ENCODE measurements around the gene NF1.
"Not testable (repeated sequence)": the region's sequence is repeated elsewhere in the genome, so short reads cannot be mapped to it uniquely, and the experiment has no call there.

NF1 gene, protein sequence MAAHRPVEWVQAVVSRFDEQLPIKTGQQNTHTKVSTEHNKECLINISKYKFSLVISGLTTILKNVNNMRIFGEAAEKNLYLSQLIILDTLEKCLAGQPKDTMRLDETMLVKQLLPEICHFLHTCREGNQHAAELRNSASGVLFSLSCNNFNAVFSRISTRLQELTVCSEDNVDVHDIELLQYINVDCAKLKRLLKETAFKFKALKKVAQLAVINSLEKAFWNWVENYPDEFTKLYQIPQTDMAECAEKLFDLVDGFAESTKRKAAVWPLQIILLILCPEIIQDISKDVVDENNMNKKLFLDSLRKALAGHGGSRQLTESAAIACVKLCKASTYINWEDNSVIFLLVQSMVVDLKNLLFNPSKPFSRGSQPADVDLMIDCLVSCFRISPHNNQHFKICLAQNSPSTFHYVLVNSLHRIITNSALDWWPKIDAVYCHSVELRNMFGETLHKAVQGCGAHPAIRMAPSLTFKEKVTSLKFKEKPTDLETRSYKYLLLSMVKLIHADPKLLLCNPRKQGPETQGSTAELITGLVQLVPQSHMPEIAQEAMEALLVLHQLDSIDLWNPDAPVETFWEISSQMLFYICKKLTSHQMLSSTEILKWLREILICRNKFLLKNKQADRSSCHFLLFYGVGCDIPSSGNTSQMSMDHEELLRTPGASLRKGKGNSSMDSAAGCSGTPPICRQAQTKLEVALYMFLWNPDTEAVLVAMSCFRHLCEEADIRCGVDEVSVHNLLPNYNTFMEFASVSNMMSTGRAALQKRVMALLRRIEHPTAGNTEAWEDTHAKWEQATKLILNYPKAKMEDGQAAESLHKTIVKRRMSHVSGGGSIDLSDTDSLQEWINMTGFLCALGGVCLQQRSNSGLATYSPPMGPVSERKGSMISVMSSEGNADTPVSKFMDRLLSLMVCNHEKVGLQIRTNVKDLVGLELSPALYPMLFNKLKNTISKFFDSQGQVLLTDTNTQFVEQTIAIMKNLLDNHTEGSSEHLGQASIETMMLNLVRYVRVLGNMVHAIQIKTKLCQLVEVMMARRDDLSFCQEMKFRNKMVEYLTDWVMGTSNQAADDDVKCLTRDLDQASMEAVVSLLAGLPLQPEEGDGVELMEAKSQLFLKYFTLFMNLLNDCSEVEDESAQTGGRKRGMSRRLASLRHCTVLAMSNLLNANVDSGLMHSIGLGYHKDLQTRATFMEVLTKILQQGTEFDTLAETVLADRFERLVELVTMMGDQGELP (N-terminal part only)

DNA sequence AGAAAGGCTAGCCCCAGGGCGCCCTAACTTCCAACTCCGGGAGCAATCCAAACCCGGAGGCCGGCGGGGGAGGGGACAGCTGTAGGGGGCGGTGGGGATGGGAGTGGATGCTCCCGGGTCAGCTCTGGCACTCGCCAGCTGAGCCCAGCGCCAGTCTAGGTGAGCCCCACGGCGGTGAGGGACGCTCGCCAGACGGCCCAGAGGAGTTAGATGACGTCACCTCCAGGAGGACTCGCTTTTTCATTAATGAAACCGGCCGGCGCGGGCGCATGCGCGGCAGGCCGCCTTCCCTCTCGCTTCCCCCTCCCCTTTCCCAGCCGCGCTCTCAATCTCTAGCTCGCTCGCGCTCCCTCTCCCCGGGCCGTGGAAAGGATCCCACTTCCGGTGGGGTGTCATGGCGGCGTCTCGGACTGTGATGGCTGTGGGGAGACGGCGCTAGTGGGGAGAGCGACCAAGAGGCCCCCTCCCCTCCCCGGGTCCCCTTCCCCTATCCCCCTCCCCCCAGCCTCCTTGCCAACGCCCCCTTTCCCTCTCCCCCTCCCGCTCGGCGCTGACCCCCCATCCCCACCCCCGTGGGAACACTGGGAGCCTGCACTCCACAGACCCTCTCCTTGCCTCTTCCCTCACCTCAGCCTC lies at the start of gene NF1:
TSS of gene NF1 (plus strand) at position 378 of the 636 bp plus-strand sequence. CDS start 333 bp downstream, outside the sequence.
- peak; percentile 98 for DNase-seq (ENCODE audit: low read depth, low spot score)

DNA sequence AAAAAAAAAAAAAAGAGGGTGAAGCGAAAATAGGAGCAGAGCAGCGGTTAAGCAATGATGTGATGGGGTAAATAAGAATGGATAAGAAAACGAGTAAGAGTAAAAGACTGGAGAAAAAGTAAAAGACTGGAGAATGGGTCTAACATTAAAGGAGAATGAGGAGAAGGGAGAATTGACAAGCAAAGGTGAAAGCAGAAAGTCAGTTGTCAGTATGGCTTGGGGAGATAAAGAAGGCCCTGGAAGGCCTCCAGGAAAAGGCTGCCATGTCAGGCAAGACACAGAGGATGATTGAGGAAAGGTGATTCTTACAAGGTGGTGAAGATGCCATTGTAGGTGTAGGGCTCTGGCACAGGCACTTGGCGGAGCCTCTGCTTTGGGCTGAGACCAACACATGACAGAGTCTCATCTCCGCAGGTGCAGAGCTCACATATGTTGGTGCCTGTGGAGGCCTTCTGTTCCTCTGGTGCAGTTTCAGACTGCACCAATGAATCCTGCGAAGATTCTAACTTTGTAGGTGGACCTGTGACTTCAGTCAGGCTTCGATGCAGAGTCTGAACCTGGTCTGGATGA lies 47.8 kb upstream of the NF1 start:
- DNase-seq (ENCODE audit: low read depth, low spot score): not testable (repeated sequence)

DNA sequence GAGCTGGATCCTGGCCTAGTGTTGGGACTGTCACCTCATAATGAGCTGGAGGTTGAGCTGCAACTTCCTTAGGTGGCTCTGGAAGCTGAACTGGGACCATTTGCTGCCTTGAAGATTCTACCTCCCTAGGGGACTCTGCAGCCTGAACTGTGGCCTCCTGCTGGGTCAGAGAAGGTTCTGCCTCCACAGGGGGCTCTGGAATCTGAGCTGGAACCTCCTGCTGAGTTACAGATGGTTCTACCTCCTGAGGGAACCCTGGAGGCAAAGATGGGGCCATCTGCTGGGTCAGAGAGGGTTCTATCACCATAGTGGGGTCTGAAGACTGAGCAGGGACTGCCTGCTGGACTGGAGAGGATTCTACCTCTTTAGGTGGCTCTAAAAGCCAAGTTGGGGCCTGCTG lies 46.6 kb upstream of the NF1 start:
- DNase-seq (ENCODE audit: low read depth, low spot score): no peak

GRCh38 chr17:31048780-31049179 lies 46.0 kb upstream of the NF1 start:
- no peak for DNase-seq (ENCODE audit: low read depth, low spot score)

GRCh38 chr17:31050948-31051347 lies 43.8 kb upstream of the NF1 start:
- no peak for DNase-seq (ENCODE audit: low read depth, low spot score)

DNA sequence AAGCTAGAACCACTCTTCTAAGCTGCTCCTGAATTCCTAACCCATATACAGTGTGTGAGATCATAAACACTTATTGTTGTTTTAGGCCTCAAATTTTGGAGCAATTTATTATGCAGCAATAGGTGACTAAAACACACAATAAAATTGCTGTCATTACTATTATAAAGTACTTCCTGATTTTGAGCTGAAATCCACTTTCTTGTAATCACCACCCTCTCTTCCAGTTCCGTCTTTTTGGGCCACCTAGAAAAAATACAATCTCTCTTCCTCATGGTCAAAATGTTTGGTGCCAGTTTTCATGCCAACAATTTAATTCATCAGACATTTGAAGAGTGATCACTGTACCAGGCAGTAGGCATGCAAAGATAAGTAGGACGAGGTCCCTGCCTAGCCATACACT lies 43.3 kb upstream of the NF1 start:
- no peak for DNase-seq (ENCODE audit: low read depth, low spot score)

DNA sequence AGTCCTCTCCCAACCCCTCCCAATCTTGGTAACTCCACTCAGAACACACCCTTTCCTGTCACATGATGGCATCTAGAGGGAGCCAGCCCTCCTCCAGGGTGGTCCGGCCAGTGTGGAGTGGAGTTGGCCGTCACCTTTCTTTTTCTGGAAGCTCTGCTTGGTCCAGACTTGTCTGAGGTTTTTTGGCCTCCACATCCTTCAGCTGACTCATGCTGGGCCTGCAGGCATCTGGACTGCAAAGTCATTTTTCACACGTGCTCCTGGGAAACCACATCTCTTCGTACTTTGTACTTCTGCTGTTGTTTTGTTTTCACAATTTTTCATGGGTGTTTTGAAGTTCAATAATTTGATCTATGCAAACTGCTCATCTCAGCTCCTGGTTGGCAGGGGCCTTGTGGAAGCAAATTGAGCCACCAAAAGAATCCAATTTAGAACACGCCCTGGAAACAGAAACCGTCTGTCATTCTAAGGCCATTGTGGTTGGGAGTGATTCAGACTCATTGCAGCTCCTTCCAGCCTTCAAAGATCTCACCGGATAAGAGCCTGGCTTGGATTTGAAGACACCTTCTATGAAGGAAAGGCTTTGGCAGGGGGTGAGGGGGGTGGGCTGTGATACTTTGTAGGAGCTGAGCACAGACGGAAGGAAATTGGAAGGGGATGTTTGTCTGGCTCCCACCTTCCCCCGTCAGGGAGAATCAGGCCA lies 42.4 kb upstream of the NF1 start:
- peak; percentile 33 for DNase-seq (ENCODE audit: low read depth, low spot score)

- DNase-seq (ENCODE audit: low read depth, low spot score): no peak
Measured at GRCh38 chr17:31053071-31053470, 41.7 kb upstream of the NF1 start.

DNA sequence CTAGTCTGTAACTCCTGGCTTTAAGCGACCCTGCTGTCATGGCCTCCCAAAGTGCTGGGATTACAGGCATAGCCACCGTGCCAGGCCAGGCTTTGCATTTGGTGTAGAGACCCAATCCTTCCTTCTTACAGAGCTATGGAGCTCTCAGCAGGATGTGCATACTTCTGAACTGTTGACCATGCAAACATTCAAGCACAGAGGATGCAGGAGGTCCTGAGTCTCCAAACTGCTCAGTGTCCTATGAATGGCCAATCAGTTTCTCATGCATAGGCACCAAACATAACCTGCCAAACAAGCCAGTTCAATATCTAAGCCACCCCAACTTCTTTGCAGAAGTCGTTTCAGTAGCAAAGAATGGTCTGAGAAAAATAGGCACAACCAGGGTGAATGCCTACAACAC lies 40.0 kb upstream of the NF1 start:
- DNase-seq (ENCODE audit: low read depth, low spot score): no peak

GRCh38 chr17:31058976-31059375 lies 35.8 kb upstream of the NF1 start:
- DNase-seq (ENCODE audit: low read depth, low spot score): no peak

DNA sequence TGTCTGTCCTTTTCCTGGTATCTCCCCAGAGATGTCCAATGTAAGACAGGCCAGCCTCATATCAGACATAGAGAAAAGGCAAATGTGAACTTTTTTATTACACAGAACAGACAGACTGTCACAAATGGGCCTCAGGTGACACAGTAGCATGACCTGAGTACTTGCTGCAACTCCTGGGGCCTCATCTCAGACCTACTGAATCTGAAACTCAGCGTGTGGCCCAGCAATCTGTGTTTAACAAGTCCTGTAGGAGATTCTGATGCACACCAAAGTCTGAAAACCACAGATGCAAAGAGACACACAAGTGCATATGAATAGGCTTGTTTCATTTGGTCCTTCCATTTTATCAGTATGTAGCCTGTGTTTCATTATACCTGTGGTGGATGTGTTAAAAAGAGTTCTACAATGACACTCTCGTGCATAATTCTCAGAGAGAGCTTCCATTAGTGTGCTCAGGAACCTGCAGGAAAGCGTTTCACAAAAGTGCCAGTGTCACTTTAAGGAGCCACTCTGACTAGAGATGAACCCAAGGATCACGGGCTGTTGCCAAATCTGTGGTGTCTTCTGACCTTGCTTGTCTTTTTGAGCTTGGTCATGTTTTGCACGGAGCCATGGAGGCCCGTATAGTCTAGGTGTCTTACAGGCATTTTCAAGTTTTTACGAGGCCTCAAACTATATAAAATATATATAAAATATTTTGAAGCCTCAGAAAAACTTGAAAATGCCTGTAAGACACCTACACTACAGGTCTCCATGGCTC lies 33.8 kb upstream of the NF1 start:
- DNase-seq (ENCODE audit: low read depth, low spot score): no peak

- DNase-seq (ENCODE audit: low read depth, low spot score): peak; percentile 45
Measured at GRCh38 chr17:31061678-31062077, 33.1 kb upstream of the NF1 start.

DNA sequence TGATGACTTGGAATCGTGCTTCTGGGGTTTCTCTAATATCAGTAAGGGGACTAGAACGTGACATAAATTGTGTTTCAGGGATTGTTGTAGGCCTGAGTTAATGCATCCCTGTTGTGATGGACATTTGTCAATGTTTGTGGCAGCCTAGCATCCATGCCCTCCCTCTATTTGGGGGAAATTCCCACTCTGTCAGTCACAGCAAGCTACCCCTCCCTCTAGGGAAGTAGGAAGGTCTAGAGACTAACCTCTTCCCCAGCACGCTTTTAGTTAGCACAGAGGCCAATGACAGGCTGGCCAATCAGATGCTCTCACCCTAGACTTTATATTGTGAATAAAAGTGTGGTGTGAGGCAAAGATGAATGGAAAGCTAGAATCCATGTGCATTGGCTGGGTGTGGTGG lies 32.4 kb upstream of the NF1 start:
- DNase-seq (ENCODE audit: low read depth, low spot score): no peak

DNA sequence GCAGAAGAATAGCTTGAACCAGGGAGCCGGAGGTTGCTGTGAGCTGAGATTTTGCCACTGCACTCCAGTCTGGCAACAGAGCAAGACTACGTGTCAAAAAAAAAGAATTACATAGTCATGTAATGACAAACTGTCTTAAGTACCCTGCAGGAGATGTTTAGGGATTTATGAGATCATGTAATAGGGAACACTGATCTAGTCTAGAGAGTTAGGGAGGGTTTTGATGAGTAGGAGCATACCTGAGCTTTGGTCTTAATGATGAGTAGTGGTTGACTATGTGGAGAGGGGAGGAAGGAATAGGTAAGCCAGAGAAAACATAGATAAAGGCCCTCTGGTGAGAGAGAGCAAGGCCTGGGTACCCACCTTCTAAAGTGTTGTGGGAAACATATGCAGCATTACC lies 30.1 kb upstream of the NF1 start:
- DNase-seq (ENCODE audit: low read depth, low spot score): no peak

DNA sequence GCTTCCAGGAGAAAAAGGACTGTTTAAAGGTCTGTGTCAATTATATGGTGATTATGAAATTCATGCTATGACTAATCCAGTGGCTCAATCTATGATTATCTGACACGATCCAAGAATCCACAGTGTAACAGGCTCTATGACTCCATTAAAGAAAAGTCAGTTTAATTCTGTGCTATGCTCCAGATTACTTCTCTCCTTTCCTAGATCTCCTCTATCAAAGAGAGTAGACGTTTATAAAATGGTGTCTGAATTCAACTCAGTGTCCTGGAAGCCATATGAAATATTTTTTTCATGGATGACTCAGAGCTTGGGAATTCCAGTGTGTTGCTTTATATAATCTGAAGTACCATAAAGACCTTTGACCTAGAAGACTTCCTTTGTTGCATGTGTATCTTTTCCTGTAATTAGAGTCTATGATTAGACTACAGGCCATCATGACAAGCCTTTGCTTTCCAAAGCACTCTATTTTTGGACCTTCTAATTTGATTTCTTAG lies 27.0 kb upstream of the NF1 start:
- DNase-seq (ENCODE audit: low read depth, low spot score): no peak

DNA sequence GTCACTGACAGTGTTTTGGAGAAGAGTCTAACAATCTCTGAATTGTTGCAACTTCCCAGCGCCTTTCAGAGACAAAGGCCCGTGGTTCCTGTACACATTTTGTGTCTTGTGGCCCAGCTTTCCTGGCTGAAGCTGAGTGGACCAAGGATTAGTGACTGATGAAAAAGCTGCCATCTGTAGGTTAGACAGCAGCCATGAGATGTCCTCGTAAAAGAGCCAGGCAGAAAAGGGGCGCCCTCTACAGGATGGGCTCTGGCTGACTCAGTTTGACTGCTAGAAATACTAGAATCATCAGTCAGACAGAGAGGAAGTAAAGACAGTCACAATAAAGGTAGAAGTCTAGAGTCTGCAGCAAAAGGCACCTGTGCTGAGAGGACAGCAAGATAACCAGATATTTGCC lies 26.5 kb upstream of the NF1 start:
- peak; percentile 77 for DNase-seq (ENCODE audit: low read depth, low spot score)

DNA sequence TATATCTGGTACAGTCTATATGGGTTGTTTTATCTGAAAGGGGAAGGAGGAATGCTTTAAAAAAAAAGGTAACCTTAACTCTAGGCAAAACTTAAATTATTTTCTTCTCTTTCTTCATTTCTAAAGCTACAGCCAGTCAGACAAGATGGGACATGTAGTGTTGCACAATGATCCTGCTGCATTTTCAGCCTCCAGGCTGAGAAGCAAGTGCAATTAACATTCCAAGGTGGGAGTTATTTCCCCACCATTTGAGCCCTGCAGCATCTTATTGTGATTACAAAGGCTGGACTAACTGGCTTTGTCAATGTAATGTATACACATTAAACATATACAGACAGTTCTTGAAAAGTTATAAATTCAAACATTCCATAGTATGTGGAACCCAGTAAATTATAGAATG lies 22.6 kb upstream of the NF1 start:
- DNase-seq (ENCODE audit: low read depth, low spot score): peak; percentile 86

GRCh38 chr17:31073411-31073810 lies 21.4 kb upstream of the NF1 start:
- DNase-seq (ENCODE audit: low read depth, low spot score): no peak

- peak; percentile 85 for DNase-seq (ENCODE audit: low read depth, low spot score)
Measured at GRCh38 chr17:31074772-31075555, 19.8 kb upstream of the NF1 start.
